NOMO-1 treated with dmso at 0.1 percent for 144 hours (cell line): Measurements from ENCODE around the gene GPR26.
"Not testable (repeated sequence)": the region's sequence is repeated elsewhere in the genome, so short reads cannot be mapped to it uniquely, and the experiment has no call there.

Experiments used
- DNase-seq: peaks from one replicate; lab custom pipeline; 2025; ENCODE audit not compliant: unreplicated experiment; lab: John Stamatoyannopoulos, UW

The GPR26 gene

DNA sequence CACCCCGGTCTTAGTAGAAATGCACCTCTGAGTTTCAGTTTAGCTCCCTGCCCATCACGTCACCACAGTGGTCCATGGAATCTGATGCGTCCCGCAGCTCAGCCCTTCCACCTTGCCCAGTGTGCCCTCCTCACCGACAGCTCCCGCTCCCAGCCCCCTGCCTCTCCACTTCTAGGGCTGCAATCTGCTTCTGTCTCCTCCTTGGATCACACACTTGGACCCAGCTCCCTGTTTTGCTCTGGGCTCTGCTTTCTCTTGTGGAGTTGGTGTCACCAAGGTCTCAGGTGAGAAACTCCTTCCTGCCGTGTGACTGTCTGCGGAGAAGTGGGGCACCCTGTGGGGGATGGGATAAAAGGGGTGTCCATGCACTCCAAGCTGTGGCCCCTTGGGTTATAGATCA is 37.9 kb downstream of the GPR26 start:
- no peak for DNase-seq

- DNase-seq = no peak
Observed at GRCh38 chr10:123704812-123705211, 38.7 kb downstream of the GPR26 start.

- DNase-seq = no peak
Observed at GRCh38 chr10:123706236-123706635, 40.1 kb downstream of the GPR26 start.

DNA sequence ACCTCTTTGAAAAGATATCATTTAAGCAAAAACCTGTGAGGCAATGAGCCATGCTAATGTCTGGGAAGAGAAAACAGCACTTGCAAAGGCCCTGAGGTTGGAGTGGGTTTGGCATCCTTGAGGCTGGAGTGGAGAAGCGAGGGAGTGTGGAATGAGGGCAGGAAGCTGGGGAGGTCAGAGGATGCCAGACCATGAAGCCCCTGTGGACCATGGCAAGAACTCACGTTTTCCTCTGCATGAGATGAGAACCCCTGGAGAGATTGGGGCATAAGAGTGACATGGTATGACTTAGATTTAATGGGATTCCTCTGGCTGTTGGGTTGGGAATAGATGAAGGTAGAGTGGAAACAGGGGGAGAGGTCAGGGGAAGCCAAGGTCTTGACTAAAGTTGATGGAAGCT is 49.4 kb downstream of the GPR26 start:
- no peak for DNase-seq

GRCh38 chr10:123717336-123717735 is 51.2 kb downstream of the GPR26 start:
- DNase-seq = no peak

DNA sequence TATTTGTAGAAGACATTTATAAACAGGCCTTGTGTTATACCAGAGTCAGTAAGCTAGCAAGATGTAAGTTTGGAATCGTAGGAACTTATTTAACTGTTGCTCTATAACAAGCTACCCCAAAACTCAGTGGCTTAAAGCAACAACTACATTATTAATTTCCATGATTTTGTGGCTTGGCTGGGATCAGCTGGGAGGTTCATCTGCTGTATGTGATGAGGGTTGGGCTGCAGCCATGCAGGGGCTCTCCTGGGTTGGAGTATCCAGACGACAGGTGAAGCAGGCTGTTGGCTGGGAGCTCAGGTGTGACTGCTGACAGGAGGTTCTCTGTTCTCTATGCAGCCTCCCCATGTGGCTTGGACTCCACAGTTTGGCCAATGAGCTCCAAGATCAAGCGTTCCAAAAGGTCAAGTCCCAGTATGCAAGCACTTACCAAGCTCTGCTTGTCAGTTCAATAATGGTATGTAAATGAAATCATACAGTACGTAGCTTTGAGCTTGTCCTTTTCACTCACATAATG is 52.4 kb downstream of the GPR26 start:
- no peak for DNase-seq

GRCh38 chr10:123720536-123720935 is 54.4 kb downstream of the GPR26 start:
- DNase-seq = no peak

GRCh38 chr10:123721441-123722049 is 55.4 kb downstream of the GPR26 start:
- no peak for DNase-seq

- no peak for DNase-seq
Observed at GRCh38 chr10:123722351-123722750, 56.2 kb downstream of the GPR26 start.

DNA sequence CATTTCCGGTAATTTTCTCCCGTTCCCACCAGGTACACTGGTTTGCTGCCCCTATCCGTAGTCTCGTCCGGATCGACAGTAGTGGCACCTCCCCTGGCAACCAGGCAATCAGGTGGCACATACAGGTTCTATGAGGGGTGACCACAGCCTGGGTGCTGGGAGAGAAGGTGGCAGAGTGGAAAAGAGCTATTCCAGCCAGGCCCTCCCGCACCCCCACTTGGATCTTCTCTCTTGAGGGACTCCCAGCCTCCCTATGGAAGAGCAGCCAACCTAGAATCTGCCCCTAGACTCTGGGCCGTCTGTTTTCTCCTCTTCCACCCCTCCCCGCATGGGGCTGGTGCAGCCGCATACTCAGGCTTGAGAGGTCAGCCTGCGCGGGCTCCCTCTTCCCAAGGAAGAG is 58.6 kb downstream of the GPR26 start:
- no peak for DNase-seq

- no peak for DNase-seq
Observed at GRCh38 chr10:123726381-123726780, 60.2 kb downstream of the GPR26 start.

- DNase-seq = no peak
Observed at GRCh38 chr10:123726836-123727235, 60.7 kb downstream of the GPR26 start.

DNA sequence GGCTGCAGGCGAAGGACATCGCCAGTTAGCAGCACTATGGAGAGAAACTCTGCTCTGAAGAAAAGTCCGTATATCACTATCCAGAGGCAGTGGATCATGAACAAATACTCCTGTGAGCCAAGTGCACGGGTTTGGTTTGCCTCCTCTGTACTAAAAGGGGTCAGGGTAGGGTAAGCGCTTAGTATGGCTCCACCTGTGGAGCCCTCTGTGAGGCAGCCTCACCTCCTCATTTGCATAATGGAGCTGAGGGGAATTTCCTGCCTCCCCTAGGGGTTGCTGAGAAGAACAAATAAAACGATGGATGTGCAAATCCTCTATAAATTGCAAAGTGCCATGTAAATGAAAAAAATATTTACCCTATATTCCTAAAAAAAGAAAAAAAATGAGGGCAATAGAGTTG is 63.4 kb downstream of the GPR26 start:
- DNase-seq = no peak

GRCh38 chr10:123736917-123737316 is 70.8 kb downstream of the GPR26 start:
- not testable (repeated sequence) for DNase-seq

GRCh38 chr10:123741146-123741545 is 75.0 kb downstream of the GPR26 start:
- DNase-seq = no peak

- DNase-seq = no peak
Observed at GRCh38 chr10:123741711-123742110, 75.6 kb downstream of the GPR26 start.

- DNase-seq = no peak
Observed at GRCh38 chr10:123742751-123743440, 76.7 kb downstream of the GPR26 start.

DNA sequence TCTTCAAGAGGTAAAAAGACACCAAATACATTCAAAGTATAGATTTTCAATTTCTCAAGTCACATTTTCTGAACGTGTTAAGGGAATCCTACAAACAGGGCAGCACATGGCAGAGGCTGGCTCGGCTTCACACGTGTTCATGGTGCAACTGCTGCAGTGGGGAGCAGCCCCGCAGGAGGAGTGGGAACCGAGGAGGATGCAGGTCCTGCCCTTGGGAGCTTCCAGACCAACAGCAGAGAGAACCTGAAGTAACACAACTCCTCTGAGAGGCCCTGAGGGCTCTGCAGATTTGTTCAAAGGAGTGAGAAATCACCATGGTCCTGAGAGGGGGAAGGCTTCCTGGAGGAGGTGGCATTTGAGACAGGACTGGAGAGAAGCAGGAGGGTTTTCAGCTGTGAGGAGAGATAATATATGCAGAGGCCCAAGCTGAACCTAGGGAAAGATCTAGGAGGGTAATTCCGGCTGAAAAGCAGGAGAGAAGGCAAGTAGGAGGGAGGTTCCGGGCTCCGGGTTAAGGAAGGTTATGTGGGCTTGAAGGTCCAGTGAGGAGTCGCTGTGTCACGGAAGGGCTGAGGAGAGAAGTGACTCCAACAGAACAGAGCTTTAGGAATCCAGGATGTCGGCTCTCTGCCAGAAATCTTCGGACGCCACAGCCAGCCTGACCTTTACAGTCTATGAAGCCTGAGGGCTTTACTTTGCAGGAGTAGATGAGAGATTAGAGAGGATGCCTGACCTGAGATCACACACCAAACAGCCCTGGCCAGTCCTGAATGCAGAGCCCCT is 77.5 kb downstream of the GPR26 start:
- no peak for DNase-seq

DNA sequence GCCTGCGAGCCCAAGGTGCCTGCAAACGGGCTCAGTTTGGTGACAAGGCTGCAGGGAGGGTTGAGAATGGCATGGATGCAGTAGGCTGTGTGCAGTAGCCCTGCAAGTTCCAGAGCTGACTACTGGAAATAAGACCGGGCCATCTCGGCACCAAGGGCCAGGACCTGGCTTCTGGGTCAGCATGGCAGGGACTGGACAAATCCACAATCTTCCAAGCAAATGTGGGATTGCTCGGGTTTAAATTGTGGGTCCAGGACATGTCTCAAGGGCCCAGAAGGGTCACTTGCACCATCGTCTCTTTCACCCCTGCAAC is 78.0 kb downstream of the GPR26 start:
- DNase-seq = no peak
